Prostate gland (tissue), 2 donors: ENCODE results near the gene MSX2.

Source experiments
- CTCF ChIP-seq, 4 experiments: fragments of 200-600 bp in 2 of 4; fragments of 450-650 bp in 2 of 4; sonication (generic) in 2 of 4; IDR thresholded peaks; 1 replicate in 3 of 4; 2 replicates in 1 of 4; pipeline ENCODE4 v1.5.1; 2016 to 2019; ENCODE audit warnings: antibody characterized with exemption in 4 of 4, mild to moderate bottlenecking in 2 of 4, moderate library complexity in 2 of 4
- POLR2A ChIP-seq: fragments of 450-650 bp; IDR thresholded peaks from one replicate; pipeline ENCODE4 v1.6.1; 2016; ENCODE audit warnings: antibody characterized with exemption, mild to moderate bottlenecking

- TF ChIP-seq CTCF (IDR thresholded peaks at IDR 0.05) (no peak), POLR2A (no peak)
Observed at GRCh38 chr5:174751154-174752000, 27.0 kb downstream of the MSX2 start.
